HepG2 (cell line): ENCODE data around the gene GRM2. TPM values are rescaled to one million over a fixed set of nuclear protein-coding genes. Genes with fewer than 3 reads are reported as not detected.

ENCODE experiments used
- ATAC-seq: fragments of 200-7000 bp; cut with Tn5 transposase; 3 replicates; pipeline ENCODE4 v1.9.1; 2020; ENCODE audit warnings: mild to moderate bottlenecking, moderate library complexity
- BruUV-seq: library from RNA; stranded (reverse); fragments of 400-500 nt; replicated peaks from 2 replicates; lab custom pipeline; 2021; lab: Mats Ljungman, UMichigan
- CTCF ChIA-PET: fragments of 300-600 bp; formaldehyde crosslinking; extraction: SDS; loops from one replicate; lab custom pipeline; 2021; ENCODE audit warnings: low total read pairs, inconsistent platforms, low intra/inter-chr PET ratio; lab: Yijun Ruan, JAX
- POLR2A ChIA-PET: fragments of 350-600 bp; sonication (Branson Sonifier 250); formaldehyde crosslinking; loops from one replicate; lab custom pipeline; 2020; ENCODE audit warnings: antibody characterized with exemption, inconsistent platforms; lab: Yijun Ruan, JAX
- DNase-seq: peaks from one replicate; pipeline ENCODE4 v3.0.0-alpha.2; 2015; ENCODE audit warnings: low spot score
- FAIRE-seq: peaks from 3 replicates; lab custom pipeline; 2011; peaks lifted over from hg19 to GRCh38; lab: Jason Lieb, UNC
- H2AFZ ChIP-seq: one replicate; pipeline ENCODE4 v1.6.1; 2011; ENCODE audit warnings: low read length, inconsistent platforms
- H3K27ac ChIP-seq: fragments of 300-600 bp; 3 replicates; pipeline ENCODE4 v1.8.0; 2011; ENCODE audit warnings: mixed run types, mild to moderate bottlenecking, mixed read lengths, low read length, inconsistent platforms; ENCODE audit not compliant: insufficient read depth; ENCODE audit errors: extremely low read length
- H3K27me3 ChIP-seq, 2 experiments: fragments of 200-600 bp in 1 of 2; 2 replicates in 1 of 2; 3 replicates in 1 of 2; pipeline versions ENCODE4 v1.6.0 to v1.8.0; 2011; ENCODE audit warnings: low read length in 2 of 2, mild to moderate bottlenecking in 2 of 2, moderate library complexity in 2 of 2, inconsistent platforms in 1 of 2; ENCODE audit not compliant: insufficient read depth in 2 of 2, control insufficient read depth in 1 of 2
- H3K36me3 ChIP-seq, 2 experiments: fragments of 200-600 bp in 1 of 2; replicated peaks in 1 of 2; 2 replicates in 1 of 2; 3 replicates in 1 of 2; pipeline versions ENCODE4 v1.5.1 to v1.8.0; 2011; ENCODE audit warnings: low read length in 2 of 2, inconsistent platforms in 1 of 2; ENCODE audit not compliant: insufficient read depth in 2 of 2, control insufficient read depth in 1 of 2
- H3K4me1 ChIP-seq: 2 replicates; pipeline ENCODE4 v1.5.1; 2012; ENCODE audit warnings: low read length, inconsistent platforms; ENCODE audit not compliant: insufficient read depth
- H3K4me2 ChIP-seq: 2 replicates; pipeline ENCODE4 v1.6.0; 2011; ENCODE audit warnings: low read depth, low read length, inconsistent platforms
- H3K4me3 ChIP-seq, 3 experiments: fragments of 200-600 bp in 1 of 3; sonication (generic), shearing (Covaris generic) in 1 of 3; replicated peaks in 1 of 3; 2 replicates each; pipeline ENCODE4 v1.5.1; 2011 to 2016; ENCODE audit warnings: low read length in 3 of 3, inconsistent platforms in 2 of 3, low read depth in 2 of 3, mild to moderate bottlenecking in 2 of 3, control low read depth in 1 of 3, mixed read lengths in 1 of 3; ENCODE audit not compliant: insufficient read depth in 1 of 3
- H3K79me2 ChIP-seq: one replicate; pipeline ENCODE4 v1.6.1; 2011; ENCODE audit warnings: low read length, inconsistent platforms; ENCODE audit not compliant: insufficient read depth
- H3K9ac ChIP-seq: 2 replicates; pipeline ENCODE4 v1.6.0; 2011; ENCODE audit warnings: mild to moderate bottlenecking, low read depth, low read length, inconsistent platforms; ENCODE audit not compliant: insufficient read depth
- H3K9me3 ChIP-seq: 2 replicates; pipeline ENCODE4 v1.5.1; 2012; ENCODE audit warnings: mild to moderate bottlenecking, low read length
- H4K20me1 ChIP-seq: 2 replicates; pipeline ENCODE4 v1.6.0; 2011; ENCODE audit warnings: inconsistent platforms, mild to moderate bottlenecking, low read length, moderate library complexity; ENCODE audit not compliant: insufficient read depth
- ZNF121 ChIP-seq: sonication (generic); formaldehyde crosslinking; IDR thresholded peaks from 2 replicates; pipeline ENCODE4 v1.5.0; 2020; ENCODE audit warnings: mild to moderate bottlenecking, missing genetic modification reagents
- ZNF292 ChIP-seq: sonication (generic); formaldehyde crosslinking; IDR thresholded peaks from 2 replicates; pipeline ENCODE4 v1.8.1; 2022; ENCODE audit warnings: mild to moderate bottlenecking, low read depth, missing genetic modification reagents, borderline replicate concordance
- ZNF709 ChIP-seq: sonication (generic); formaldehyde crosslinking; IDR thresholded peaks from 2 replicates; pipeline ENCODE4 v1.5.0; 2020; ENCODE audit warnings: mild to moderate bottlenecking, missing genetic modification reagents
- ZNF761 ChIP-seq: sonication (generic); formaldehyde crosslinking; conservative IDR thresholded peaks from 2 replicates; pipeline ENCODE4 v1.4.0; 2020; ENCODE audit warnings: mild to moderate bottlenecking, missing genetic modification reagents
- WGBS: methylation state at CpG from one replicate; pipeline ENCODE4 v1.1.6; 2017; ENCODE audit warnings: low lambda C conversion rate; 5-methylcytosine and 5-hydroxymethylcytosine counted together
- in situ Hi-C: cut with HindIII; loops from 2 replicates; pipeline ENCODE4 v1.10.0; 2017; ENCODE audit warnings: low pct_unique_long_range_greater_than_20kb; ENCODE audit not compliant: extremely low pct_ligation_motif_present
- intact Hi-C: fragments of 100-400 bp; cut with micrococcal nuclease; formaldehyde crosslinking; loops from one replicate; pipeline ENCODE4 v1.10.0; 2022; ENCODE audit not compliant: unreplicated experiment
- polyA plus RNA-seq, 8 experiments: library from polyadenylated mRNA; depleted of rRNA in 3 of 8; stranded (reverse) in 7 of 8; unstranded in 1 of 8; fragments of >200 nt; fragmentation: Illumina TruSeq in 4 of 8; extraction: Trizol in 4 of 8; gene quantifications; 2 replicates each; pipeline versions ENCODE4 v1.2.1 to v1.2.3, GENCODE V29; 2011 to 2016; ENCODE audit warnings: low read depth in 4 of 8, missing spikeins in 1 of 8, mixed read lengths in 1 of 8; ENCODE audit not compliant: insufficient read depth in 1 of 8
- total RNA-seq, 5 experiments: library from RNA; depleted of rRNA; stranded (reverse); fragments of >200 nt; fragmentation: Illumina TruSeq; extraction: Trizol; gene quantifications; 2 replicates each; pipeline ENCODE4 v1.2.3, GENCODE V29; 2016; ENCODE audit warnings: low read depth in 1 of 5
- TF ChIP-seq, protein P1 (sequence below): sonication (generic); formaldehyde crosslinking; IDR thresholded peaks from 2 replicates; pipeline ENCODE4 v1.4.0; 2020; ENCODE audit warnings: missing genetic modification reagents, borderline replicate concordance
- TF ChIP-seq, protein P2 (sequence below): sonication (generic); formaldehyde crosslinking; conservative IDR thresholded peaks from 2 replicates; pipeline ENCODE4 v1.4.0; 2020; ENCODE audit warnings: missing genetic modification reagents

Gene GRM2
- total and polyA plus RNA-seq, 2 of the 13 experiments (the other 11 are each of a cell fraction or from before 2014, with no cell fraction given), result 0.04 to 0.07 TPM

DNA sequence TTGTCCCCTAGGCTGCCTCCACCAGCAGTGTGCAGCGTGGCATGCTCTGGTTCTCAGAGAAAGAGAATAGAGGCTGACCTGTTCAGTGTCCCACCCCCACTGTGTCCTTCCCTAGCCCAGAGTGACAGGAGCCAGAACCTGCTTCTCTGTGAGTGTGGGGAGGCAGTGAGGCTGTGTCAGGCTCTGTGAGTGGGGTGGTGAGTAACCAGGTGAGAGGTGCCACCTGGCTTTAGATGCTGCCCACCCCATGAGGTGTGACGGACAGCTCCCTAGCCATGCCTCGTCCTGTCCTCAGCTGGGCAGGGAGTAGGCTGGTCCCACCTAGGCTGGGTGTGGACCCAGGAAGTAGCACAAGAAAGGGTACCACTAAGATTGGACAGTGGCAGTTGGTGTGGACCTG lies 29.5 kb upstream of the GRM2 start:
- H3K4me1 ChIP-seq, result peaks cover 27% of the 10 kb centered on the region
- BruUV-seq, result no TSS peak
- peaks cover 3% of the 10 kb centered on the region for H3K79me2 ChIP-seq
- no peak overlapping the region for H3K9ac ChIP-seq
- intact Hi-C loops (loop anchor here (10.0 kb wide), 1 partner anchor 293 kb away; the partner anchor contains the start of gene MANF), in situ Hi-C loops (no loop called here)
- CTCF ChIA-PET, result interaction anchor here (1.6 kb wide), 1 partner anchor 40 kb away, joined by 4 read pairs; no protein-coding TSS in a partner anchor
- H3K36me3 ChIP-seq, result peaks cover 8 to 9% of the 10 kb centered on the region in 2 experiments
- WGBS, result 80% methylated on average over 1 of the region's 3 CpGs
- H3K27me3 ChIP-seq, result no peaks in the 10 kb centered on the region
- FAIRE-seq (no peak), DNase-seq (no peak), ATAC-seq (no peak)
- no peak overlapping the region for H2AFZ ChIP-seq
- TF ChIP-seq ZNF292 (CRISPR knock-in tag) (no peak), ZNF761 (CRISPR knock-in tag) (no peak), ZNF709 (CRISPR knock-in tag) (no peak), ZNF121 (CRISPR knock-in tag) (no peak)
- TF ChIP-seq, protein P1, sequence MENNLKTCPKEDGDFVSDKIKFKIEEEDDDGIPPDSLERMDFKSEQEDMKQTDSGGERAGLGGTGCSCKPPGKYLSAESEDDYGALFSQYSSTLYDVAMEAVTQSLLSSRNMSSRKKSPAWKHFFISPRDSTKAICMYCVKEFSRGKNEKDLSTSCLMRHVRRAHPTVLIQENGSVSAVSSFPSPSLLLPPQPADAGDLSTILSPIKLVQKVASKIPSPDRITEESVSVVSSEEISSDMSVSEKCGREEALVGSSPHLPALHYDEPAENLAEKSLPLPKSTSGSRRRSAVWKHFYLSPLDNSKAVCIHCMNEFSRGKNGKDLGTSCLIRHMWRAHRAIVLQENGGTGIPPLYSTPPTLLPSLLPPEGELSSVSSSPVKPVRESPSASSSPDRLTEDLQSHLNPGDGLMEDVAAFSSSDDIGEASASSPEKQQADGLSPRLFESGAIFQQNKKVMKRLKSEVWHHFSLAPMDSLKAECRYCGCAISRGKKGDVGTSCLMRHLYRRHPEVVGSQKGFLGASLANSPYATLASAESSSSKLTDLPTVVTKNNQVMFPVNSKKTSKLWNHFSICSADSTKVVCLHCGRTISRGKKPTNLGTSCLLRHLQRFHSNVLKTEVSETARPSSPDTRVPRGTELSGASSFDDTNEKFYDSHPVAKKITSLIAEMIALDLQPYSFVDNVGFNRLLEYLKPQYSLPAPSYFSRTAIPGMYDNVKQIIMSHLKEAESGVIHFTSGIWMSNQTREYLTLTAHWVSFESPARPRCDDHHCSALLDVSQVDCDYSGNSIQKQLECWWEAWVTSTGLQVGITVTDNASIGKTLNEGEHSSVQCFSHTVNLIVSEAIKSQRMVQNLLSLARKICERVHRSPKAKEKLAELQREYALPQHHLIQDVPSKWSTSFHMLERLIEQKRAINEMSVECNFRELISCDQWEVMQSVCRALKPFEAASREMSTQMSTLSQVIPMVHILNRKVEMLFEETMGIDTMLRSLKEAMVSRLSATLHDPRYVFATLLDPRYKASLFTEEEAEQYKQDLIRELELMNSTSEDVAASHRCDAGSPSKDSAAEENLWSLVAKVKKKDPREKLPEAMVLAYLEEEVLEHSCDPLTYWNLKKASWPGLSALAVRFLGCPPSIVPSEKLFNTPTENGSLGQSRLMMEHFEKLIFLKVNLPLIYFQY, result no peak
- TF ChIP-seq, protein P2, sequence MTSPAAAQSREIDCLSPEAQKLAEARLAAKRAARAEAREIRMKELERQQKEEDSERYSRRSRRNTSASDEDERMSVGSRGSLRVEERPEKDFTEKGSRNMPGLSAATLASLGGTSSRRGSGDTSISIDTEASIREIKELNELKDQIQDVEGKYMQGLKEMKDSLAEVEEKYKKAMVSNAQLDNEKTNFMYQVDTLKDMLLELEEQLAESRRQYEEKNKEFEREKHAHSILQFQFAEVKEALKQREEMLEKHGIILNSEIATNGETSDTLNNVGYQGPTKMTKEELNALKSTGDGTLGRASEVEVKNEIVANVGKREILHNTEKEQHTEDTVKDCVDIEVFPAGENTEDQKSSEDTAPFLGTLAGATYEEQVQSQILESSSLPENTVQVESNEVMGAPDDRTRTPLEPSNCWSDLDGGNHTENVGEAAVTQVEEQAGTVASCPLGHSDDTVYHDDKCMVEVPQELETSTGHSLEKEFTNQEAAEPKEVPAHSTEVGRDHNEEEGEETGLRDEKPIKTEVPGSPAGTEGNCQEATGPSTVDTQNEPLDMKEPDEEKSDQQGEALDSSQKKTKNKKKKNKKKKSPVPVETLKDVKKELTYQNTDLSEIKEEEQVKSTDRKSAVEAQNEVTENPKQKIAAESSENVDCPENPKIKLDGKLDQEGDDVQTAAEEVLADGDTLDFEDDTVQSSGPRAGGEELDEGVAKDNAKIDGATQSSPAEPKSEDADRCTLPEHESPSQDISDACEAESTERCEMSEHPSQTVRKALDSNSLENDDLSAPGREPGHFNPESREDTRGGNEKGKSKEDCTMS (CRISPR knock-in tag), result no peak
- POLR2A ChIA-PET, result no interaction called here
- no peaks in the 10 kb centered on the region for H3K9me3 ChIP-seq
- H4K20me1 ChIP-seq, result peaks cover 4% of the 10 kb centered on the region; the same call in 1 of the 2 replicates
- no peak overlapping the region for H3K27ac ChIP-seq
- no peak overlapping the region for H3K4me2 ChIP-seq
- H3K4me3 ChIP-seq, result no peak overlapping the region
